GOT3 (cell line): ENCODE data around the gene FOXO6.

ENCODE experiments used
- DNase-seq: peaks from one replicate; lab custom pipeline; 2025; ENCODE audit warnings: mixed read lengths; lab: John Stamatoyannopoulos, UW

The FOXO6 gene

DNA sequence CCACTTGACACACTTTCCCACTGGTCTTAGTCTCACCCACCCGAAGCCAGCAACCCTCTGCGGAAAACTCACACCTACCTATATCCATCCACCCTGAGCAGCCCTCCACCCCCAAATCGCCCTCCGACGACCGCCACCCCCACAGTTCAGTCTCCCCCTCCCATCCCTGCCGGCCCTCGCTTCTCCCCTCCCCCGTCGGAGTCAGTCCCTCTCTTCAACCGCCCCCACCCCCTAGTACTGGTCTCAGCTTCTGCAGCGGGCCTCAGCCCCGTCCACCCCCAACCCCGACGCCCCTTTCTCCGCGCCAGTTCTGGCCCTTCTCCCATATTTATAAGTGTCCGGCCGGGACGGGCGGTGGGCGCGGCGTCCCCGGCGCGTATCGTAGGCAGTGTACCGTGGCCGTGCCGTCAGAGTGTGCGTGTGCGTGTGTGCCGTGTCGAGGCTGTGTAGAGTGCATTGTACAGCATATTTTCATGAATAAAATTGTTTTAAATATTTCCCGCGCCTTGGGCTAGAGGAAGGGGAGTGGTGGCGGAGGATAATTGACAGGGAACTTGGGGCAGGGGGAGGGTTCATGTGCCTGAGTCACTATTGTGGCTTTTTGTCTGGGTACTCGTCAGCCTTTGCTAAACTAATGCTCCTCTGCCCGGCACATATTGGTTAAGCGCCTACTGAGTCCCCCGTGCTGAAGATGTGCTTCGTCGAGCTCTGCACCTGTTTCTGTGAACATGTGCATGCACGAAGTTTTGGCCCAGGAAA lies 22.0 kb downstream of the FOXO6 start:
- no peak for DNase-seq

DNA sequence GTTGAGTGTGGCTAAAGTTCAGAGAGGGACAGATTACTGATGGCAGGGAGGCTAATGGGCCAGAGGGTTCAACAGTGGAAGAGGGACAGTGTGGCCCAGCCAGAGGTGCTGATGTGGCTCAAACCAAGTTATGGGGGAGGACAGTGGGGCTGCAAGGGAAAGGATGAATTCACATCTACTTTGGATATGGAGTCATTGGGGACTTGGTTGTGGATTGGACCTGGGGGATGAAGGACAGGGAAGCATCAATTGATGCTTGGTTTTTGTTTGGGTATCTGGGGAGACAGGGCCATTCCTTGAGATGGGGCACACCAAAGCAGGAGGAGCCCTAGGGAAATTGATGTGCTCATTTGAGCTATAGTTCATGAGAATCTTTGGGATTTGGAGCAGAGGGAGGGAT lies 23.3 kb downstream of the FOXO6 start:
- DNase-seq = no peak

DNA sequence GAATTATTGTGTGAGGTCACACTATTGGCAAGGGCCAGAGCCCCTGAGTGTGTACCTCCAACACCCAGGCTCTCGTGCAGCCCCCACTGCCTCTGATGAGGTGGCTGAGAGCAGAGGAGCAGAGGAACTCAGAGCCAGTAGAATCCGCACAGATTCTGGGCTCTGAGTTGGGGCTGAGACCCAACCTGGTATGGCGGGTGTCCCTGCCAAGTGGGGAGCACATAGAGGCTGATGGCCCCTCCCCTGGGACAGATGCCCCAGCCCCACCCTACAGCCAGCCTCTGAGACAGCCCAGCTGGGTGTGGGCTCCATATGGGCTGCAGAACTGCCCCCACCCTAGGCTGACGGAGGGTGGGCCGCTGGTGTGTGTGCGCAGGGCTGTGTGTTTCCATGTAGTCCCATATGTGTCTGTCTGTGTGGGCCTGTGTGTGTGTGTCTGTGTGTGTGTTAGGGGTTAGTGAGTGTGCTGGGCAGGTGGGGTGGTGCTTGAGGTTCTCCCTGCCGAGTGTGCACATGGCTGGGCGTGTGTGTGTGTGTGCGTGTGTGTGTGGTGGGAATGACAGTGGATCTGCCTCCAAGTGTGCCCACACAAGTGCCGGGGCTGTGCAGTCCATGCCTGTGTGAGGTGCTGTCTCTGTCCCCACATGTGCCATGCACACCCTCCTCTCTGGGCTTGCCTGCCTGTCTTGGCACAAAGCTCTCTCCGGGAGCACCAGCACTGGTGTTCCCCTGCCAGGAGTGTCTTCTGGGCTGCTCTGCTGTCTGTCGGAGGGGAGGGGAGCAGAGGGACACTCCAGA lies 24.4 kb downstream of the FOXO6 start:
- no peak for DNase-seq

DNA sequence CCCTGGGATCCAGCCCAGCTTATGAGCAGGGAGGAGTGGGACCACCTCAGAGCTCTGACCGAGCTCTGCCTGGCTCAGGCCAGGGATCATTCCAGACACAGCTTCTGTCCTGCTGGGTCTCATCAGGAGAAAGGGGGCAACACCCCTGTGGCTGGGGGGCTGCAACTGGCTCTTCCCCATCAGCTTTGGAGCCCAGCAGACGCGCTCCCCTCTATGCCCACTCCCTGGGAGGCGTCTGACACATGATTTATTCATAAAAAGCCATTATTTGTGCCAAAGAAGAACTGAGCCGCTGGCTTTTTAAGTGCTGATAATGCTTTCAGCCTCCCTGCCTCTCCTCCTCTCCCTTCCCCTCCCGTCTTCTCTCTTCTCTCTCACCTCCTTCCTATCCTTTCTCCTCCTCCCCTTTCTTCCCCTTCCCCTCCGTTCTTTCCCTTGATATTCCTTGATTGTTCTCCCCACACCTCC lies 25.0 kb downstream of the FOXO6 start:
- no peak for DNase-seq

DNA sequence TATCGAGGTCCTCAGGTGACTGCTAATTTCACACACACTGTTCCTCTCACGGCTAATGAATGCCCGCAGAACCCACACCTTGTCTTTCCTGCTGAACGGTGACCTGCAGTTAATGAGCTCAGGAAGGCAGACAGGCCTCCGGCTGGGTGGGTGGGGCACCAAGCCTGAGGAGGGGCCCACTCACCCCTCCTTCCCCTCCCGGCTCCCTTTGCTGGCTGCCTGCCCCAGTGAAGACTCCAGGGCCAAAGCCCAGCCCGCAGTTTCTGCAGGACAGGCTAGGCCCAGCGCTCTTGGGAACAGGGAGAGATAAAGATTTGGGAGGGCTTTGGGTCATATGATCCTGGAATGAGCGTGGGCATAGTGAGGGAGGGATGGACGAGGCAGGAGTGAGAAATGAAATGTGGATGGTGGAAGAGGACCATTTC lies 26.4 kb downstream of the FOXO6 start:
- no peak for DNase-seq

DNA sequence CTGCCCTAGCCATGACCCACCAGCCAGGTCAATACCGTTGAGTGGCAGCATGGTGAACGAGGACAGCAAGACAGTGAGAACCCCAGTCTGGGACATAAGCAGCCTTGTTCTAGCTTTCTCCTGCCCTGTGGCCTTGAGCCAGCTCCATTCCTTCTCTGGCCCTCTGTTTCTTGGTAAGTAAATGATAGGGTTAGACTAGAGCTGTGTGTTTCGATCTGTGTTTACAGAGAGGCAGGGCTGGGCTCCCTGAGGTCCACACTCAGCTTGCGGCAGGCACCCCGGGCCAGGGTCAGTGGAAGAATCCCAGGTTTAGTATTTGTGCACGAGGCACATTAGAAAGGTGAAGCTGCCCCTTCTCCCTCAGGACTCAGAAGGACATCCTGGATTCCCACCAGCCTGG lies 27.3 kb downstream of the FOXO6 start:
- no peak for DNase-seq

DNA sequence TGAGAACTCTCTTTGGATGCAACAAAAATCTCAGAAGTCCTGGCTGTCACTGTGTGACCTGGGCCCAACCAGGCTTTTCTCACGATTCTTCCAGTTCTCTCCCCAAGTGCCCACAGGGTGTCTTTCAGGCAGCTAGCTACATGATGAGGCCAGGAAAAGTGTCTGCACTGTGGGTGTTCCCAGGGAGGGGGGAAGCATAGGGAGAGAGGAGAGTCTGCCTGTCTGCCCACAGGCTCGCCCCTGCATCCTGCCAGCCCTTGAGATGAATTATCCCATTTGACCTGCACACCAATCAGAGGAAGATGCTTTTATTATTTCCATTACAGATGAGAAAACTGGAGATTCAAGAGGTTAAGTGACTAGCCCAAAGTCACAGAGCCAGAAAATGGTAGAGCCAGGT lies 27.8 kb downstream of the FOXO6 start:
- DNase-seq = no peak

DNA sequence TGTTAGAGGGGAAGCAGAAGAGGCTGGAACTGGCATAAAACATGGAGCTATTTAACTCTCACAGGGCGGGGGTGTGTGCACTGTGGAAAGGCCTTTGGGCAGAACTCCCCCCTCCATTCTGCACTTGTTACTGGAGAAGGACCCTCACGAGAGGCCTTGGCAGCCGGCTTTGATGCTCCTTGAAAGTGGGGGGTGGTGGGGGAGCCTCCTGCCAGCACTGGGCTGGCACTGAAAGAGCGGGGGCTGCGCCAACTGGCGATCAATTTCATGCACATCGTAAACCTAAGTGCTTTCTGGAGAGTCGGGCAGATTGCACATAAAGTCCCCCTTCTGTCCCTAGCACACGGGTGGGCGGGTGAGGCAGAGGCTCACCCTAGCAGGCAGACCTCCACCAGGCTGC lies 28.9 kb downstream of the FOXO6 start:
- DNase-seq = no peak

DNA sequence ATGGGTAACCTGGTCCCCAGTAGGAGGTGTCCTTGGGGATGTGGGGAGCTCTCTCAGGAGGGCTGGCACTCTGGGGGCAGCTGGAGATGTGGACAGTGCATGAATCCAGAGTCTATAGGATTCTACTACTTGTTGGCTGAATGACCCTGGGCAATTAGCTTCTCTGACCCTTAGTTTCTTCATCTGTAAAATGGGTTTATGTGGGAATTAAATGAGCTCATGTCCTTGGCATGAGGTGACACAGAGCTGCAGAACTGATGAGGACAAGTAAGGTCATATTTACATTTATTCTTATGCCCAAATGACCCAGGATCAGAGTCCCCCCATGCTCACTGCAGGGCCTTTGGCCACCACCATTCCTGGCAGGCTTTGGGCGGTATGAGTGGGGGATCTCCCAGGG lies 29.3 kb downstream of the FOXO6 start:
- DNase-seq = no peak

DNA sequence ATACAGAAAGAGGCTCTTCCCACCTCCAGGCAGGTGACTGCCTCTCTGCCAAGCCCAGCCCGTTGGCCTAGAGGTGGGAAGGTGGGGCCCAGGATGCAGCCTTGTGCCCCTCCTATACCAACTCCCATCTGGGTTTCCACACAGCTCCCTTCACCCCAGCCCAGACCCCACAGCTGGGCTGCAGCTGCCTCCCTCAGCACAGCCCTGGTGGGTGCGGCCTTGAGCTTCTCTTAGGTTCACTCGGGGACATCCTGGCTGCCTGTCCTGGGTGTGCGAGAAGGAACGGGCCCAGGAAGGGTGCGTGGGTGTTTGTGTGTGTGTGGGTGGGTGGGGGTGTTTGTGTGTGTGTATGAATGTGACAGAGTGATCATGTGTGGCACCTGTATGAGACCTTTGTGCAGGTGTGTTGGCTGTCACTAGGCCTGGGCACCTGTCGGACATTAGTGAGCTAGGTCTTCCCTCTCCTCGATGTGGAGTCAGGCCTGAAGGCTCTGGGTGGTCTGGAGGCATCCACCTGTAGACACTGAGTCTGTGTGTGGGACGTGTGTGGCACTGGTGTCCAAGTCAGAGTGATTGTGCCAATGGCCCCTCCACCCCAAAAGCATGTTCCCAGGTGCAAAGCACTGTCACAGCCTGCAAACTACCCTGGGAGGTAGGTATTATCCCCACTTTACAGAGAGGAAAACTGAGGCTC lies 30.7 kb downstream of the FOXO6 start:
- no peak for DNase-seq

DNA sequence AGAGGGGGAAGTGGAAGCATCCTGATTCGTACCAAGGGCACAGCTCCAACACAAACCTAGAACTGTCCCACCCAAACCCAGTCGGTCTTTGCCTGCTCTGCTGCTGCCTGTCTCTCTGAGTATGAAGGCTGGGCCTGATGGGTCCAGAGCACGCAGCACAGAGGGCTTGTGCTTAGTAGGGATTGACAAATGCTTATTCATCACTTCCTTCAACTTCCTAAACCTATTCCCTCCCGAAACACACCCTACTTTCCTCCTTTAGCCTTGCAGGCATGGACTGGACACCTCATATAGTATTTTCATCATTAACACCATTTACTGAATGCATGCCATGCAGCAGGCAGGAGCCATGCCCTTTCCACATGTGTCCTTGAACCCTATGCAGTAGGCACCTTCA lies 31.3 kb downstream of the FOXO6 start:
- DNase-seq = no peak

DNA sequence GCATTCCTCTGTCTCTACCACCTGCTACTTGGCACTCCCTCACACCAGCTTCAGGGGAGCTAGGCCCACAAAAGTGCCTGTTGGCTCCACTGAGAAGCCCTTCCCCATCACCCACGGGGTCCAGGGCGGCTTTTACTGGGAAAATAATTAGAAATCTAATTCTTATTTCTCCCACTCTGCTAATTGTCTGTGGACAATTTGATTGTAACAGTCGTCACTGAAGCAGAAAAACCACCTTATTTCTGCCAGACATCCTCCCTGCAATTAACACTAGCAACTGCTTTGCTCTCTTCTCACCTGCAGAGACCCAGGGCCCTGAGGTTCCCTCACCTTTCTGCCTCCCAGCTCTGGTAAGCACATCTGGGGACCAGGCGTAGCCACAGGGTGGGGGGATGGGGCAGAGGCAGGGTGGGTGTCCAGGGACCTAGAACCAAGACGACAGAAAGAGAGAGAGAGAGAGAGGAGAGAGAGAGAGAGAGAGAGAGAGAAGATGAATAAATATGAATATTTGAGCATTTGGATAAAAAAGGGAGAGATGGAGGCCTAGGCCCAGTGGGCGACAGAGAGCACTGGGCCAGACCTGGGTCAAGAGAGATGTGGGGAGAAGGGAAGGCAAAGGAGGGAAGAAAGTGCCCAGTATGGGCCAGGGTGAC lies 32.6 kb downstream of the FOXO6 start:
- no peak for DNase-seq

DNA sequence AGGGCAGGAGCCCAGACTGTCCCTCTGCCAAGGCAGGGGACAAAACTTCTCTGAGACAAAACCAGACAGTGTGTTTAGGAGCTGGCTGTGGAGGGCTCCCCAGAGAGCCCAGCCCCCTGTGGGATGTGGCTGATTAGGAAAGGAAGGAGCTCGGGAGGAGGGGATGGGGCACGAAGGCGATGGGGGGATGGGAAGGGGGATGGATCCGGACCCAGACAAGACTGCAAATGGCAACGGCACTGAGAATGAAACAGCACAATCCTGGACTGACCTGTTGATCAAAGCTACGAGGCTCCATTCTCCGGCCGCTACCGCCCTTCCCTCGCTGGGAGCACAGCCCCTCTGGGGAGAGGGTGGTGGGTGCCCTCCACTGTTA lies 33.1 kb downstream of the FOXO6 start:
- no peak for DNase-seq

DNA sequence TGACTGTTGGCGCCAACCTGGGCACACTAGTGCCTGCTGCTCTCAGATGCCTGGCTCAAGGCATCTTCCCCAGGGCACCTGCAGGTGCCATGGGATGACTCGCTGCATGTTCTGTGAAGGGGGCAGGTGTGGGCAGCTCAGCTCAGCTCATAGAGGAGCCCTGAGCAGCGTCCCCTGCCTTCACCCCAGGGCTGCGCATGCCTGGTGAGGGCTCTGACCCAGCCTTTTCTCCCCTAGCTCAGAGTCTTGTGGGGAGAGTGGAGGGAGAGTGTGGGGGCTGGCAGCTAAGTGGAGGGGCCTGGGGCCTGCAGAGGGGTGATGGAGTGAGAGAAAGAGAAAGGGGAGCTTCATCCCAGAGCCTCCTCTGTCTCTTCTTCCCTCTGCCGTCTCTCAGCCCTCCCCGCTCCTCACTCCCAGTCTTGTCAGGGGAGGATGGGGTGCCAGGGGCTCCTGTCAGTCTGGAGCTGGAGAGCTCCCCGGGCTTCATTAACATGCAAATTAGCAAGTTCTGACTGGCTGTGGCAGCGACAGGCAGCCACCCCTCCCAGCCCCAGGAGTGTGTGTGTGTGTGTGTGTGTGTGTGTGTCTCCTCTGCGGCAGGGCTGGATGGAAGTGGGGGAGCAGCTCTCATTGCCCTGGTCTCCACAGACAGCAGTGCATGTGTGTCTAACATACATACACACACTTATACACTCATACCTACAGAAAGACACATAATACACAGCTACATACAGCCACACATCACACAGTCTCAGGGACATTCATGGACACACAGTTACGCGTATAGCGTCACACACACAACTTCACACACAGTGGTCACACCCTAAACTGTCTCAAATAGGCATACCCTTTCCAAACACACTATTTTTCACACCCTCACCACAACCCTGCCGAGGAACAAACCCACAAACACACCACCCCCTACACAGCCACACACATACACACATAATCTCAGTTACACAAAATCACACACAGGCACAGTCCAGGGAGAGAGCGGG lies 34.0 kb downstream of the FOXO6 start:
- no peak for DNase-seq

DNA sequence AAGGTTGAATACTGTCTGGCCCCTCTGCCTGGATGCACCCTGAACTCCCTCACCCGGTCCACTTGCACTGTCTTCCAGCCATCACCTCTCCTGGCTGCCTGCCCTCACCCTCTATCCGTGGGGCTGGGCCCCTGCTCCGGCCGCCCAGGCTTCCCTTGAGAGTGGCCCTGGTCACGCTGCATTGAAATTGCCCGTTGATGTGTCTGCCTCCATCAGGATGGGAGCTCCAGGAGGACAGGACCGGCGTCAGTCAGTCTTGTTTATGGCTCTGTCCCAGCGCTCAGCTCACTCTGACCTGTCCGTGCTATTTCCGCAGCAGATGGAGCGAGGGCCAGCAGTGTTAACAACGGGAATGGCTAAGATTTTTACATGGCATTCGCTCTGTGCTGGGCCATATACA lies 34.9 kb downstream of the FOXO6 start:
- no peak for DNase-seq

DNA sequence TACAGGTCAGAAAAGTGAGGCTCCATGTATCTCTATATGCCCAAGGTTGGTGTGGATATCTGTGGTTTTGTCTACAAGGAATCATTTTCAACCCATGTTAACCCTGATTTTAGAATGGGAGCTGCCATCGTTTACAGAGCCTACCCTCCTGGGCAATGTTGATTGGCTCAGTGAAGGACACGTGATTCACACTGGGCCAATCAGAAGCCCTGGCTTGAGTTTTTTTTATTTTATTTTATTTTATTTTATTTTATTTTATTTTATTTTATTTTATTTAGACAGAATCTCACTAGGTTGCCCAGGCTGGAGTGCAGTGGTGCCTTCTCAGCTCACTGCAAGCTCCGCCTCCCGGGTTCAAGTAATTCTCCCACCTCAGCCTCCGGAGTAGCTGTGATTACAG lies 35.8 kb downstream of the FOXO6 start:
- DNase-seq = no peak

DNA sequence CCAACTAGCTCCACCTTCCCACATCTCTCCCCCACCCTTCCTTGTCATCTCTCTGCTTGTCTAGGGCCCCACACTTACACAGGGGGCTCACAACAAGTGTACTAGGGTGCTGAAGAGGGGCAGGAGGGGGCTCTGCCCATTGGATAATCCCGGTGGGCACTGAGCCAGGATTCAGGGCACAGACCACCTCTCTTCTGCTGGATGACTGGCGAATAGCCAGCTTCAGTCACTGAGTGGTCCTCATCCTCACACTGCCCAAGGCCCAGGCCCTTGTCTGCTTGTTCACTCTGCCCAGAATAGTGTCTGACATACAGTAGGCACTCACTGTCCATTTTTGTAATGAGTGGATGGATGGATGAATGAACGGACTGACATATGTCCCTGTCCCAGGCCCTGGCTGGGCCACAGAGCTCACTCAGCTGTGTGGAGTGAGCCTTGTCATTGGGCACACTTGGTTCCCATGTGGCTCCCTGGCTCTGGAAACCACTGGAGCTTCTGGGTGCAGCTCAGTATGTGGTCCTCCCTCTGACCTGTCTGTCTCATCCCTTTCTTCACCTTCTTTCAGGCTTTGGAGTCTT lies 36.6 kb downstream of the FOXO6 start:
- no peak for DNase-seq

DNA sequence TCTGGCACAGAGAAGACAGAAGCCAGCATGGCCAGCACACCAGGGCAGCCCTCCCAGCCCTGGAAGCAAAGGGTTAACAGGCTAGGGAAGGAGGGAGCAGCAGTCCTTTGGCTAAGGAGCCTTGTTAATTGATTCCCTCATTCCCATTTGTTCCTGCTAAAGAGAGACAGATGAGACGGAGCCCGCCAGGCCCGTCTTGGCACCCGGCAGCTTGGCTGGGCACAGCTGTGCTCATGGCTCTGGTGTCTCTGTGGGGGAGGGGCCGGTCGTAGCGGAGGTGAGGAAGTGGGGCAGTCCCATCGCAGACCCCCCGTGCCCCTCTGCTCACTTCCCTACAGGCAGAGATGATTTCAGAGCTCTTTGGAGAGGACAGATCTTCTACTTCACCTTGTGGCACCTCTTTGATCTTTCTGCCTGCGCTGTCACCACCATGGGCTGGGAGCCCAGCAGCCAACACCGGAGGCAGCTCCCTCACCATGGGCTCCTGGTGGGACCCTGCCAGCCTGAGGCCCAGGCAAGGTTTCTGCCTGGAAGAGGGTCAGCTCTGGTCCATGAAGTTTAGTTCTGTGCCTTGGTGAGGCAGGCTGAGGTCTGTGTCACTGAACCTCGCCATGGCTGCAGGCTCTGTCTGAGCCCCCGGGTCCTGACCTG lies 38.0 kb downstream of the FOXO6 start:
- no peak for DNase-seq

DNA sequence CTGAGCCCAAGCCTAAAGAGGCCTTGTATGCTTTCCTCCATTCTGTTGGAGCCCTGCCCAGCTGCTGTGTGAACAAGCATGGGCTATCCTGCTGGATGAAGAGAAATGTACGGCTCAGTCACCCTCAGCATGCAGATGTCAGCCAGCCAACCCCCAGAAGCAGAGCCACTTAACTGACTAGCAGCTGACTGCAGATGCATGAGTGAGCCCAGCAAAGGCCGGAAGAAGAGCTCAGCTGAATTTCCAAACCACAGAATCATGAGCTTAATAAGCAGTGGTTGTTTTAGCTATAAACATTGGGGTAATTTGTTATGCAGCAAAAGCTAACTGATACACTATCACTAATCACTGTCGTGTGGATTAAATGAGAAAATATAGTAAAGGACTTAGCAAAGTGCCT lies 39.0 kb downstream of the FOXO6 start:
- no peak for DNase-seq

DNA sequence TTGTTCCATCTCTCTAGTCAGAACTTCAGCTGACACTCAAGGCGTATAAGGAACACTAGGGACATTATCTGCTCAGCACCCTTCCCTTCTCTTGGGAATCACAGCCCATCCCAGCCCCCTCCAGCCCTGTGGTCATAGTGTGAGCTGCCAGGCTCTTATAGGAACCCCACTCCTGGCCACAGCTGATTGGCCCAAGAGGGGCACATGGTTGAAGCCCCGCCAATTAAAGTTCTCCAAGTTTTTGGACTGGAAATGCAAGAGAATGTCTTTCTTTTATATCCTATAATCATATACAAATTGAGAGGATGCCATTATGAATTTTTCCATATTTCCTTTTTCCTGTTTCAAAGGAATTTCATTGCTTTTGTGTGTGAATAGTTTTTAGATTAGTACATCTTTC lies 40.7 kb downstream of the FOXO6 start:
- DNase-seq = no peak
